Gastroesophageal sphincter (tissue), 3 donors: ENCODE measurements around the gene RRAD.

Source experiments
- EP300 ChIP-seq: sonication (generic); formaldehyde crosslinking; IDR thresholded peaks from one replicate; pipeline ENCODE4 v1.6.1; 2017; ENCODE audit warnings: antibody characterized with exemption, mild to moderate bottlenecking
- POLR2A ChIP-seq, 2 donors: fragments of 450-650 bp; IDR thresholded peaks; one replicate each; pipeline ENCODE4 v1.6.1; 2017; ENCODE audit warnings: antibody characterized with exemption in 2 of 2, mild to moderate bottlenecking in 2 of 2, moderate library complexity in 1 of 2
- POLR2AphosphoS5 ChIP-seq: sonication (generic); formaldehyde crosslinking; IDR thresholded peaks from one replicate; pipeline ENCODE4 v1.6.1; 2017; ENCODE audit warnings: antibody characterized with exemption
- TF ChIP-seq, protein P1 (sequence below), 4 experiments: fragments of 200-600 bp in 2 of 4; fragments of 450-650 bp in 2 of 4; sonication (generic) in 1 of 4; IDR thresholded peaks; one replicate each; pipeline ENCODE4 v1.5.1; 2017 to 2019; ENCODE audit warnings: antibody characterized with exemption in 4 of 4, mild to moderate bottlenecking in 2 of 4, moderate library complexity in 2 of 4

DNA sequence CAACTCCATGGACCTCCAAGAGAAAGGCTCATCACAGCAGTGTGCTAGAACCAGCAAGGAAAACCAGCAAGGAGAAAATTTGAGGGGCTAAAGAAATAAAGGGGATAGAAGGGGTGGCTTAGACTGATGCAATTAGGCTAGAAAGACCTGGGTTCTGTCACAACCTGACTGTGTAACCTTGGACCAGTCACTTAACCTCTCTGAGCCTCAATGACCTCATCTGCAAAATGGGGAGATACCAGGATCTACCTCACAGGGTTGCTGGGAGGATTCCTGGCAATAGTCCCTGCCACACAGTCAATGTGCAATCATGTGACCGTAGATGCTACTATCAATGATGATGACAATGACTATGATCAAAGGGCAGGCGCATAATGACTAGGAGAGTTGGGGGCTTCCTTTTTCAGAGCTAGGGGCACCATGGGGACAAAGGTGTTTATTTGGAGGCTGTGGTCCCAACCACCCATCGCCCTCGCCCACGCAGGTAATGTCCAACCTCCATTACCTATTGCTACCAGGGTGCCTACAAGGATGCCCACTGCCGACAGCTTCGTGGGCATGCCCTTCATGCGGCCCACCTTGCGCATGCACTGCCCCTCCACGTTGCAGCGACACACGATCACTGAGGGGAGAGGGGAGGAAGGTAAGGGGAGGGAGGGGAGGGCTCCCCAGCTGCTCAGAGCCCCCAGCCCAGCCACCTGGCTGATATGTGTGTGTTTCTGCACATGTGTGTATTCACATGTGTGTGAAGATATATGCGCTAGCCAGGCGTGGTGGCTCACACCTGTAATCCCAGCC, 16.4 kb downstream of the RRAD start:
- TF ChIP-seq POLR2AphosphoS5: no peak
- TF ChIP-seq, protein P1, sequence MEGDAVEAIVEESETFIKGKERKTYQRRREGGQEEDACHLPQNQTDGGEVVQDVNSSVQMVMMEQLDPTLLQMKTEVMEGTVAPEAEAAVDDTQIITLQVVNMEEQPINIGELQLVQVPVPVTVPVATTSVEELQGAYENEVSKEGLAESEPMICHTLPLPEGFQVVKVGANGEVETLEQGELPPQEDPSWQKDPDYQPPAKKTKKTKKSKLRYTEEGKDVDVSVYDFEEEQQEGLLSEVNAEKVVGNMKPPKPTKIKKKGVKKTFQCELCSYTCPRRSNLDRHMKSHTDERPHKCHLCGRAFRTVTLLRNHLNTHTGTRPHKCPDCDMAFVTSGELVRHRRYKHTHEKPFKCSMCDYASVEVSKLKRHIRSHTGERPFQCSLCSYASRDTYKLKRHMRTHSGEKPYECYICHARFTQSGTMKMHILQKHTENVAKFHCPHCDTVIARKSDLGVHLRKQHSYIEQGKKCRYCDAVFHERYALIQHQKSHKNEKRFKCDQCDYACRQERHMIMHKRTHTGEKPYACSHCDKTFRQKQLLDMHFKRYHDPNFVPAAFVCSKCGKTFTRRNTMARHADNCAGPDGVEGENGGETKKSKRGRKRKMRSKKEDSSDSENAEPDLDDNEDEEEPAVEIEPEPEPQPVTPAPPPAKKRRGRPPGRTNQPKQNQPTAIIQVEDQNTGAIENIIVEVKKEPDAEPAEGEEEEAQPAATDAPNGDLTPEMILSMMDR (IDR thresholded peaks at IDR 0.05): no peak
- TF ChIP-seq POLR2A (IDR thresholded peaks at IDR 0.05): no peak
- TF ChIP-seq EP300: no peak
